Measurements from ENCODE around the gene MAOA. TPM values are rescaled to one million over a fixed set of nuclear protein-coding genes. Genes with fewer than 3 reads are reported as not detected.

MAOA gene
- total RNA-seq, 2 donors from 2014 or later, result 307 to 349 TPM

DNA sequence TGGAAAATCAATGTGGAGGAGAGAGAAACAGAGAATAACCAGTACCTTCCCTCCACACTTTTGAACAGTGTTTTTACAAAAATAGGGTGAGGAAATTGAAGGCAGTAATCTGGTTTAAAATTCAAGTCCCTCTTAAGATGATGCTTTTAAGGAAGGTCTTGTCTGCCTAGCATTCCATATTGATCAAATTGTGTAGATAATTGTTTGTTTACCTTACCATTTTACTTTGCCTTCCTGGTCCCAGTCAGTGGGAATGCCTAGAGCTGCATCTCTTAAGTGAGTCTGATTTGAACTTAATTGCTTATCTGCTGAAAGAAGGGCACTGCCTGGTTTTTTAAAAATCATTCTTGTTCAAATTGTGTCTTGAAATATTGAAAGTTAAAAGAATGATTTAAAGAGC is 14.4 kb upstream of the MAOA start:
- H3K9me3 ChIP-seq, result no peaks in the 10 kb centered on the region
- no peak overlapping the region for H3K9ac ChIP-seq (ENCODE audit: low read depth in 2 of 2, low read length in 2 of 2)
- no peak overlapping the region for H3K27ac ChIP-seq
- H3K4me3 ChIP-seq, result no peak overlapping the region
- TF ChIP-seq, protein P1, sequence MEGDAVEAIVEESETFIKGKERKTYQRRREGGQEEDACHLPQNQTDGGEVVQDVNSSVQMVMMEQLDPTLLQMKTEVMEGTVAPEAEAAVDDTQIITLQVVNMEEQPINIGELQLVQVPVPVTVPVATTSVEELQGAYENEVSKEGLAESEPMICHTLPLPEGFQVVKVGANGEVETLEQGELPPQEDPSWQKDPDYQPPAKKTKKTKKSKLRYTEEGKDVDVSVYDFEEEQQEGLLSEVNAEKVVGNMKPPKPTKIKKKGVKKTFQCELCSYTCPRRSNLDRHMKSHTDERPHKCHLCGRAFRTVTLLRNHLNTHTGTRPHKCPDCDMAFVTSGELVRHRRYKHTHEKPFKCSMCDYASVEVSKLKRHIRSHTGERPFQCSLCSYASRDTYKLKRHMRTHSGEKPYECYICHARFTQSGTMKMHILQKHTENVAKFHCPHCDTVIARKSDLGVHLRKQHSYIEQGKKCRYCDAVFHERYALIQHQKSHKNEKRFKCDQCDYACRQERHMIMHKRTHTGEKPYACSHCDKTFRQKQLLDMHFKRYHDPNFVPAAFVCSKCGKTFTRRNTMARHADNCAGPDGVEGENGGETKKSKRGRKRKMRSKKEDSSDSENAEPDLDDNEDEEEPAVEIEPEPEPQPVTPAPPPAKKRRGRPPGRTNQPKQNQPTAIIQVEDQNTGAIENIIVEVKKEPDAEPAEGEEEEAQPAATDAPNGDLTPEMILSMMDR (IDR thresholded peaks at IDR 0.05), result no peak
- intact Hi-C loops (cut with DNase I), result no loop called here
- no peaks in the 10 kb centered on the region for H3K36me3 ChIP-seq
- H3K27me3 ChIP-seq, result no peaks in the 10 kb centered on the region
- DNase-seq, result no peak
- H3K4me1 ChIP-seq, result no peaks in the 10 kb centered on the region

DNA sequence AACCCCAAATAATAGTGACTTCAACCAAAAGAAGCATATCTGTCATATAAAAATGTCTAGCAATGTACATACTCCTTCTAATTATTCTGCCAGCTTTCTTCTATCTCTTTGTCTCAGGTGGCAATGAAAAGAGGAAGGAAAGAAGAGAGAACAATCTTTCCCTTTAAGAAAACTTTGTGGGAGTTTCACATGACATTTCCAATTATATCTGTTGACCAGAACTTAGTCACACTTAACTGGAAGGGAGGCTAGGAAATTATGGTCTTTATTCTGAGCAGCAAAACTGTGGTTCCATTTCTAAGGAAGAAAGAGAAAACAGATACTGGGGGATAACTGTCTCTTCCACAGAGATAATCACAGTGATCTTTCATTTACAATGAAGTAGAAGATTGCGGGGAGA is 12.9 kb upstream of the MAOA start:
- H3K27ac ChIP-seq, result no peak overlapping the region
- TF ChIP-seq, protein P1 (IDR thresholded peaks at IDR 0.05), result no peak
- no peak for DNase-seq
- no peaks in the 10 kb centered on the region for H3K27me3 ChIP-seq
- intact Hi-C loops (cut with DNase I), result no loop called here
- no peaks in the 10 kb centered on the region for H3K36me3 ChIP-seq
- H3K4me1 ChIP-seq, result no peaks in the 10 kb centered on the region
- no peaks in the 10 kb centered on the region for H3K9me3 ChIP-seq
- no peak overlapping the region for H3K4me3 ChIP-seq
- no peak overlapping the region for H3K9ac ChIP-seq (ENCODE audit: low read depth in 2 of 2, low read length in 2 of 2)

- Histone ChIP-seq H3K4me1 (no peaks in the 10 kb centered on the region), H3K9ac (ENCODE audit: low read depth in 2 of 2, low read length in 2 of 2) (no peak overlapping the region), H3K27ac (no peak overlapping the region), H3K9me3 (no peaks in the 10 kb centered on the region), H3K36me3 (no peaks in the 10 kb centered on the region), H3K27me3 (no peaks in the 10 kb centered on the region), H3K4me3 (no peak overlapping the region)
- intact Hi-C loops (cut with DNase I), result no loop called here
- TF ChIP-seq, protein P1 (IDR thresholded peaks at IDR 0.05), result no peak
- DNase-seq, result no peak
Measured at GRCh38 chrX:43643662-43644061, 12.4 kb upstream of the MAOA start.

DNA sequence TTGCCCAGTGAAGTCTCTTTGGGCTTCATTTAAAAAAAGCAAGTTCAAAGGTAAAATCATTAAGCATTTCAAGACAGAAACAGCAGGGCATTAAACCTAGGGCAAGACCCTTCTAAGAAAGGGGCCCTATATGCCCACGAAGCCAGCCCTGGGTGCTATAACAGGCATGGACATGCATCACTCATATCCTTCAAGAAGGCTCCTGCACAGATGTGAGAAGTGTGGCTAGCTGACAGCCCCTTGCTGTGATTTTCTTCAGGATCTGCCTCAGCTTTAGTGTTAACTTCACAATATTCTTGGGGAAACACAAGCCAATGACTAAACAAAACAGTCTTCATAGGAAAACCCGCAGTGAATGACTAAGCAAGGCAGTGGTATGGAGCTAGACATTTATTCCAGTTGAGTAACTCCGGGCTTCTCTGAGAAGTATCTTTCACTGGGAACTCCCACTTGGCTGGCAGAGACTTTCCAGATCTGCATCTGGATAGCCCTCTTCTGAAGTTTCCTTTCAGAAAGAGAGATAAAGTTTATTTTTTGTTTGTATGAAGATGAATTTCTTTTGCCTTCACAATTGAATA is 11.9 kb upstream of the MAOA start:
- H3K36me3 ChIP-seq, result no peaks in the 10 kb centered on the region
- DNase-seq, result no peak
- no peak overlapping the region for H3K4me3 ChIP-seq
- no peak overlapping the region for H3K9ac ChIP-seq (ENCODE audit: low read depth in 2 of 2, low read length in 2 of 2)
- H3K9me3 ChIP-seq, result no peaks in the 10 kb centered on the region
- intact Hi-C loops (cut with DNase I), result no loop called here
- H3K27ac ChIP-seq, result no peak overlapping the region
- no peaks in the 10 kb centered on the region for H3K4me1 ChIP-seq
- H3K27me3 ChIP-seq, result no peaks in the 10 kb centered on the region
- TF ChIP-seq, protein P1 (IDR thresholded peaks at IDR 0.05), result no peak

- intact Hi-C loops (cut with DNase I), result no loop called here
- Histone ChIP-seq H3K4me3 (no peak overlapping the region), H3K9me3 (no peaks in the 10 kb centered on the region), H3K9ac (ENCODE audit: low read depth in 2 of 2, low read length in 2 of 2) (no peak overlapping the region), H3K36me3 (no peaks in the 10 kb centered on the region), H3K27me3 (no peaks in the 10 kb centered on the region), H3K4me1 (no peaks in the 10 kb centered on the region), H3K27ac (no peak overlapping the region)
- TF ChIP-seq, protein P1 (IDR thresholded peaks at IDR 0.05), result no peak
- DNase-seq, result no peak
Measured at GRCh38 chrX:43646800-43647199, 9.3 kb upstream of the MAOA start.
